IMR-90 (cell line): ENCODE measurements around the gene PALM. TPM values are rescaled to one million over a fixed set of nuclear protein-coding genes. Genes with fewer than 3 reads are reported as not detected.

ENCODE experiments used
- ATAC-seq: fragments of 200-7000 bp; cut with Tn5 transposase; 2 replicates; pipeline ENCODE4 v1.9.1; 2020; ENCODE audit warnings: low read depth, mild to moderate bottlenecking, moderate library complexity
- BruUV-seq: library from RNA; stranded (reverse); fragments of 400-500 nt; replicated peaks from 2 replicates; lab custom pipeline; 2021; lab: Mats Ljungman, UMichigan
- CTCF ChIA-PET: fragments of 300-600 bp; formaldehyde crosslinking; extraction: SDS; loops from one replicate; lab custom pipeline; 2021; ENCODE audit warnings: antibody characterized with exemption; lab: Yijun Ruan, JAX
- POLR2A ChIA-PET: fragments of 300-600 bp; sonication (Branson Sonifier 250); formaldehyde crosslinking; loops from one replicate; lab custom pipeline; 2022; ENCODE audit warnings: antibody characterized with exemption; ENCODE audit not compliant: unreplicated experiment; lab: Charles Lee
- DNase-seq: peaks from one replicate; pipeline ENCODE4 v3.0.0; 2013
- H2AFZ ChIP-seq: replicated peaks from 2 replicates; pipeline ENCODE3; 2013; ENCODE audit warnings: low read length, mild to moderate bottlenecking; ENCODE audit not compliant: poor library complexity
- H2AK5ac ChIP-seq: 2 replicates; pipeline ENCODE4 v1.6.1; 2013; ENCODE audit warnings: low read depth, low read length, inconsistent platforms
- H2AK9ac ChIP-seq: replicated peaks from 2 replicates; pipeline ENCODE3; 2013; ENCODE audit warnings: mild to moderate bottlenecking, low read depth, low read length, moderate library complexity; ENCODE audit not compliant: poor library complexity
- H2BK120ac ChIP-seq: 2 replicates; pipeline ENCODE4 v1.6.1; 2013; ENCODE audit warnings: low read depth, low read length, inconsistent platforms
- H2BK15ac ChIP-seq: 3 replicates; pipeline ENCODE4 v1.6.1; 2013; ENCODE audit warnings: low read depth, low read length, inconsistent platforms
- H2BK20ac ChIP-seq: 2 replicates; pipeline ENCODE4 v1.6.1; 2013; ENCODE audit warnings: low read depth, mild to moderate bottlenecking, inconsistent platforms, low read length, moderate library complexity
- H2BK5ac ChIP-seq: 2 replicates; pipeline ENCODE4 v1.6.1; 2013; ENCODE audit warnings: mild to moderate bottlenecking, low read depth, low read length, inconsistent platforms; ENCODE audit not compliant: poor library complexity, severe bottlenecking
- H3K14ac ChIP-seq: replicated peaks from 2 replicates; pipeline ENCODE4 v1.6.1; 2013; ENCODE audit warnings: low read depth, low read length, inconsistent platforms
- H3K18ac ChIP-seq: 2 replicates; pipeline ENCODE4 v1.6.1; 2013; ENCODE audit warnings: low read depth, low read length, control low read depth
- H3K23ac ChIP-seq: 2 replicates; pipeline ENCODE4 v1.6.1; 2013; ENCODE audit warnings: low read depth, low read length, inconsistent platforms
- H3K27ac ChIP-seq: 2 replicates; pipeline ENCODE4 v1.5.1; 2013; ENCODE audit warnings: mild to moderate bottlenecking, control low read depth, low read length; ENCODE audit not compliant: insufficient read depth
- H3K27me3 ChIP-seq: 2 replicates; pipeline ENCODE4 v1.6.1; 2013; ENCODE audit warnings: low read length; ENCODE audit not compliant: control insufficient read depth, insufficient read depth
- H3K36me3 ChIP-seq: 2 replicates; pipeline ENCODE4 v1.6.1; 2013; ENCODE audit warnings: low read length, mixed read lengths; ENCODE audit not compliant: control insufficient read depth, insufficient read depth
- H3K4ac ChIP-seq: 2 replicates; pipeline ENCODE4 v1.6.1; 2013; ENCODE audit warnings: low read depth, low read length, inconsistent platforms
- H3K4me1 ChIP-seq: 2 replicates; pipeline ENCODE4 v1.6.1; 2013; ENCODE audit warnings: low read length, mixed read lengths; ENCODE audit not compliant: control insufficient read depth, insufficient read depth
- H3K4me2 ChIP-seq: 2 replicates; pipeline ENCODE4 v1.6.1; 2013; ENCODE audit warnings: low read depth, mild to moderate bottlenecking, control low read depth, low read length, moderate library complexity
- H3K4me3 ChIP-seq: 2 replicates; pipeline ENCODE4 v1.5.1; 2013; ENCODE audit warnings: low read depth, mild to moderate bottlenecking, control low read depth, low read length, moderate library complexity; ENCODE audit not compliant: insufficient read depth
- H3K56ac ChIP-seq: 2 replicates; pipeline ENCODE4 v1.6.1; 2013; ENCODE audit warnings: low read length, inconsistent platforms; ENCODE audit not compliant: insufficient read depth; ENCODE audit errors: extremely low read depth
- H3K79me1 ChIP-seq, 2 experiments: 2 replicates each; pipeline ENCODE4 v1.6.1; 2013; ENCODE audit warnings: low read length in 2 of 2, inconsistent platforms in 1 of 2, low read depth in 1 of 2
- H3K9ac ChIP-seq: 2 replicates; pipeline ENCODE4 v1.6.1; 2013; ENCODE audit warnings: low read depth, low read length, control low read depth
- H3K9me1 ChIP-seq: 2 replicates; pipeline ENCODE4 v1.6.1; 2013; ENCODE audit warnings: low read length, inconsistent platforms; ENCODE audit not compliant: insufficient read depth
- H3K9me3 ChIP-seq: 2 replicates; pipeline ENCODE4 v1.6.1; 2013; ENCODE audit warnings: low read length; ENCODE audit not compliant: control insufficient read depth, insufficient read depth
- H4K20me1 ChIP-seq: 2 replicates; pipeline ENCODE4 v1.6.1; 2013; ENCODE audit warnings: low read length, inconsistent platforms; ENCODE audit not compliant: insufficient read depth
- H4K5ac ChIP-seq: 2 replicates; pipeline ENCODE4 v1.6.1; 2013; ENCODE audit warnings: mild to moderate bottlenecking, low read depth, low read length, control low read depth
- H4K8ac ChIP-seq, 2 experiments: 2 replicates each; pipeline ENCODE4 v1.6.1; 2013; ENCODE audit warnings: low read depth in 2 of 2, low read length in 2 of 2, control low read depth in 1 of 2, inconsistent platforms in 1 of 2
- H4K91ac ChIP-seq: 2 replicates; pipeline ENCODE4 v1.6.1; 2013; ENCODE audit warnings: low read depth, low read length, inconsistent platforms; ENCODE audit not compliant: insufficient read depth
- MAZ ChIP-seq: IDR thresholded peaks from 2 replicates; pipeline ENCODE4 v1.6.1; 2012; ENCODE audit warnings: low read depth, mild to moderate bottlenecking, low read length, improper control_type of control experiment, moderate library complexity, borderline replicate concordance
- POLR2A ChIP-seq: IDR thresholded peaks from 2 replicates; pipeline ENCODE4 v1.6.1; 2012; ENCODE audit warnings: mild to moderate bottlenecking, low read depth, low read length
- WGBS, 2 experiments: methylation state at CpG; one replicate each; pipeline versions ENCODE4 v1.1.5 to v1.1.7; 2013; ENCODE audit warnings: missing lambda C conversion rate in 2 of 2; ENCODE audit not compliant: insufficient read length in 1 of 2; ENCODE audit errors: extremely low coverage in 2 of 2; 5-methylcytosine and 5-hydroxymethylcytosine counted together
- dilution Hi-C: fragments of 300-500 bp; cut with HindIII; formaldehyde crosslinking; loops from one replicate; pipeline ENCODE4 v1.14.3; 2018; ENCODE audit warnings: low sequenced_read_pairs; ENCODE audit not compliant: unreplicated experiment
- in situ Hi-C: fragments of 300-500 bp; cut with MboI; formaldehyde crosslinking; loops from 3 replicates; pipeline ENCODE4 v1.14.3; 2019; ENCODE audit warnings: low sequenced_read_pairs, inconsistent platforms, mixed read lengths
- intact Hi-C: fragments of 100-400 bp; cut with micrococcal nuclease; formaldehyde crosslinking; loops from 2 replicates; pipeline ENCODE4 v1.10.0; 2022
- polyA plus RNA-seq, 3 experiments: library from polyadenylated mRNA; depleted of rRNA; stranded (reverse); fragments of >200 nt; gene quantifications; 2 replicates each; pipeline ENCODE4 v1.2.3, GENCODE V29; 2012; ENCODE audit warnings: low replicate concordance in 1 of 3
- total RNA-seq: library from RNA; depleted of rRNA; stranded (reverse); fragments of >200 nt; gene quantifications from 2 replicates; pipeline ENCODE4 v1.2.3, GENCODE V29; 2012
- TF ChIP-seq, protein P1 (sequence below): fragments of 150-350 bp; IDR thresholded peaks from 2 replicates; pipeline ENCODE4 v1.6.1; 2017; ENCODE audit warnings: mild to moderate bottlenecking, antibody characterized with exemption, low read length, low read depth

The PALM gene
- total and polyA plus RNA-seq, 2 of the 4 experiments (the other 2 are of a cell fraction) = 2.2 to 7.4 TPM

DNA sequence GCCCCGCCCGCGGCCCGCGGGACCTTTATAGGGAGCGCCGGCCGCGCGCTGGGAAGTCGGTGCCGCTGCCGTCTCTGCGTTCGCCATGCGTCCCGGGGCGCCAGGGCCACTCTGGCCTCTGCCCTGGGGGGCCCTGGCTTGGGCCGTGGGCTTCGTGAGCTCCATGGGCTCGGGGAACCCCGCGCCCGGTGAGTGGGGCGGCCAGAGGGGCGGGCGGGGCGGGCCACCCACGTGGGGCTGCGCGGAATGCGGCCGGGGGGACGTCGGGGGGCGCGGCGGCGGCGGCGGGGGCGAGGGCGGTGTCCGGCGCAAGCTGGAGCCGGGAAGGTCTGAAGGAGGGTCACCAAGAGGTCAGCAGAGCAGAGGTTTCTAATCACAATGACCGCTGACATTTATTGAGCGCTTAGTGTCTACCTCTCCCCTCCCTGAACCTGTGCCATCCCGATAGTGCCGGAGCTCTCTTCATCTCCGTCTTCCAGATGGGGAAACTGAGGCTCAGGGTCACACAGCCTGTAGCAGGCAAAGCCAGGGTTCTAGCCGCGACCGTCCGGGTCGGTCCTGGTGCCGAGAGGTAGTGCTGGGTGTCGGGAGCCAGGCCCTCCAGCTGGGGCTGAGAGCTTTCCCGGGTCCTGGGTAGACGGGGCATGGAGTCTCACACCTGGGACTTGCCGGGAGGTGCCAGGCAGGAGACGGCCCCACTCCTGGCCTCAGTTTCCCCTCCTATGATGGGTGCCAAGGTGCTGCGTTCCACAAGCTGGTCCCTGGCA is 32.2 kb upstream of the PALM start, which contains the start of gene FSTL3:
TSS of gene FSTL3 (plus strand) at position 54 of the 767 bp plus-strand sequence. CDS start at position 86, 32 bp downstream.
- BruUV-seq = no TSS peak
- peak within 1 kb of the TSS; percentile 81; the same call in 2 of the 3 replicates for H2BK15ac ChIP-seq
- intact Hi-C loops (no loop called here), dilution Hi-C loops (no loop called here), in situ Hi-C loops (no loop called here)
- peak within 1 kb of the TSS; percentile 58 for H3K18ac ChIP-seq
- H4K20me1 ChIP-seq = peaks cover 15% of the 10 kb centered on the region
- peak within 1 kb of the TSS; percentile 99 for H2AK9ac ChIP-seq
- TF ChIP-seq, protein P1, sequence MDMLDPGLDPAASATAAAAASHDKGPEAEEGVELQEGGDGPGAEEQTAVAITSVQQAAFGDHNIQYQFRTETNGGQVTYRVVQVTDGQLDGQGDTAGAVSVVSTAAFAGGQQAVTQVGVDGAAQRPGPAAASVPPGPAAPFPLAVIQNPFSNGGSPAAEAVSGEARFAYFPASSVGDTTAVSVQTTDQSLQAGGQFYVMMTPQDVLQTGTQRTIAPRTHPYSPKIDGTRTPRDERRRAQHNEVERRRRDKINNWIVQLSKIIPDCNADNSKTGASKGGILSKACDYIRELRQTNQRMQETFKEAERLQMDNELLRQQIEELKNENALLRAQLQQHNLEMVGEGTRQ = no peak
- TF ChIP-seq POLR2A (peak; percentile 91), MAZ (peak; percentile 19; the same call in 1 of the 2 replicates)
- ATAC-seq (no peak), DNase-seq (no peak)
- H3K4me2 ChIP-seq = peak within 1 kb of the TSS; percentile 88
- peak within 1 kb of the TSS; percentile 94 for H3K56ac ChIP-seq
- H4K91ac ChIP-seq = peak within 1 kb of the TSS; percentile 97
- H3K9me1 ChIP-seq = peaks cover 12% of the 10 kb centered on the region
- 4% methylated on average over 30 of the region's 63 CpGs; no CpG with 5 or more reads in 1 of the 2 experiments for WGBS, 2 experiments
- peak within 1 kb of the TSS; percentile 89 for H2BK5ac ChIP-seq
- H3K14ac ChIP-seq = peak within 1 kb of the TSS; percentile 97
- peak within 1 kb of the TSS; percentile 99 for H2AK5ac ChIP-seq
- no peaks in the 10 kb centered on the region; the same call in 1 of the 2 replicates for H3K36me3 ChIP-seq
- peak within 1 kb of the TSS; percentile 90 for H3K9ac ChIP-seq
- H3K9me3 ChIP-seq = no peaks in the 10 kb centered on the region
- H3K23ac ChIP-seq = peak within 1 kb of the TSS; percentile 97
- peak within 1 kb of the TSS; percentile 84 for H4K5ac ChIP-seq
- ChIA-PET POLR2A (interaction anchor here (0.7 kb wide), 2 partner anchors 76 to 280 kb away, joined by 3 read pairs; no protein-coding TSS in a partner anchor), CTCF (no interaction called here)
- H3K4me3 ChIP-seq = peak within 1 kb of the TSS; percentile 81
- no peaks in the 10 kb centered on the region for H3K27me3 ChIP-seq
- peak within 1 kb of the TSS; percentile 80 for H2BK20ac ChIP-seq
- H2AFZ ChIP-seq = peak within 1 kb of the TSS; percentile 92
- peak within 1 kb of the TSS; percentile 78 for H3K27ac ChIP-seq
- peak within 1 kb of the TSS; percentile 84 to 98 for H4K8ac ChIP-seq
- H3K79me1 ChIP-seq = peaks cover 13 to 42% of the 10 kb centered on the region in 2 experiments; a peak in 3 of 4 replicates
- peak within 1 kb of the TSS; percentile 90 for H3K4ac ChIP-seq
- H3K4me1 ChIP-seq = peaks cover 22% of the 10 kb centered on the region
- H2BK120ac ChIP-seq = peak within 1 kb of the TSS; percentile 88
